DMS53 (cell line): Measurements from ENCODE around the gene IGFLR1.
A peak's percentile ranks its signal among the peaks of the same experiment; 100 is the strongest.

ENCODE experiments used
- DNase-seq: peaks from one replicate; lab custom pipeline; 2025; lab: John Stamatoyannopoulos, UW

Gene IGFLR1

DNA sequence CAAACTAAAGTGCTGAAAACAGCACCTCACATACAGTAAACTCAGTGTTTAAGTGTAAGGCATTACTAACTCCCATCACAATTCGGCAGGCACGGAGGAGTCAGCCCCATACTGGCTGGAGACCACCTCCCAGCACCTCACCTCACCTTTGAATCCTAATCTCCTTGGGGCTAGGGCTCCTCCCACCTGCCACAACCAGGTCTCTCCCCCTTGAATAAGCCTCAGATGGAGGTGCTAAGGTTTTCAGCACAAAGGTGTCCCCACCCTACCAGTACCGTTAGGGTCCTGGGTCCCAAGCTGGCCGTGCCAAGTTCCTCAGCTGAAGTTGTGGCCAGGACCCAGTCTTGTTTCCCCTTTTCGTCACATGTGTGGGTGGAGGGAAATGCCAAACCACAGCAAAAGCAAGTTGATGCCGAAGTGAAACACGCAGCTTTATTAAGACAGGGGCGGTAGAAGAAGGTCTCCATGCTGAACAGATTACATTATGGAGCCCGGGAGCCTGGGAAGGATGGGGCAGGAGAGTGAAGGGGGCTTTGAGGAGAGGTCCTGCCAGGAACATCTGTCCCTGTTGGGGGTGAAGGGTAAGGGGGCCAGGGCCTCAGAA is at the start of gene IGFLR1:
IGFLR1 (minus strand) TSS at position 332 of the 604 bp plus-strand sequence. CDS start 1,272 bp downstream, outside the sequence.
- DNase-seq = no peak

DNA sequence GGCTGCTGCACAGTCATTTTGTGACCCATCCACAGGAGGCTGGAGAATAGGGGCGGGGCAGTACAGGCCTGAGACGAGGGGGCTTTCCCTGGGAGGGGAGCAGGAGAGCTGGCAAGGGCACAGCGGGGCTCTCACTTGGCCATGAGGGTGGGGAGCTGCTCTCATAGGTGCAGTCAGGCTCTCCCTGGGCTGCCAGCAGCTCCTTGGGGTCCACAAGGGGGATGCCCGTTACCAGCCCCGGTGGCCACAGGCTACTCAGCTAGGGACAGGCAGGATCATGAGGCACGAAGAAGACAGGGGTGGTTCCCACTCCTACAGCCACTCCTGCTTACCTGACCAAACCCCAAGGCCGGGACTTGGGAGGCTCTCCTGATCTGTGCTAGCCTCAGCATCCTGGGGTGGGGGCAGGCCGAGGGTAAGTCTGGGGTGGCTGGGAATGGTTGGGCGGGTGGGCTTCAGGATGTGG is 49.6 kb upstream of the IGFLR1 start:
- DNase-seq = no peak

DNA sequence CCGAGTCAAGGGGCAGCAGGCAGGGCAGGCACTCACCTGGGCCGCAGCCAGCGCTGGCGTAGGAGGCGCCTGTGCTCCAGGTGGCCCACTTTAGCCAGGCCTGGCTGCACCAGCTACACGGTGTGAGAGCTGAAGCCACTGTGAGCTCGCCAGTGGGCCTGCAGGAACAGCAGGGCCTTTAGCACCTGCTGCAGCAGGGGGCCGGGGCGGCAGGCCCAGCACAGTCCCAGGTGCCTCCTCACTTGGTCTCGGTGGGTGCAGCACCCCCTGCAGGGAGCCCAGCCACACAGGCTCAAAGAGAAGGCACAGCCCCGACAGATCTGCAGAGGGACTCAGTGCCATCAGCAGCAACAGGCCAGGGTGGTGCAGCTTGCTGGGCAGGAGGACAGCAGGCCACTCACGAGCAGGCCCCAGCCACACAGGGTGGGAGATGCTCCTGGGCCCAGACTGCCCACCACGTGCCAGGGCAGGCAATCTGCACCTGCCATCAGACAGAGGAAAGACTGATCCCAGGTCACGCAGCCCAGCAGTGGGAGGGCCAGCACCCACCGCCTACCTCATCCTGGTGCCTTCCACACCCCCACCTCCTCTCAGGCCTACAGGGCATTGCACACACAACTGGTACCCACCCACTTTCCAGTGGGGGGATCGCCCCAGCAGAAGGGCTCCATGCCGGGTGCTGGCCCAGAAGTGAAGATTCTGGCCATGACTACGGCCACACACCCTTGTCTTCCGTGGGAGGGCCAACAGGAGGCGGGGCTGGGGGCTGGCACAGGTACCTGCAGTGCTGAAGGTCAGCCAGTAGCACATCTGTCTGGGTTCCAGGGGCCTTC is 48.9 kb upstream of the IGFLR1 start:
- DNase-seq = peak; percentile 34

DNA sequence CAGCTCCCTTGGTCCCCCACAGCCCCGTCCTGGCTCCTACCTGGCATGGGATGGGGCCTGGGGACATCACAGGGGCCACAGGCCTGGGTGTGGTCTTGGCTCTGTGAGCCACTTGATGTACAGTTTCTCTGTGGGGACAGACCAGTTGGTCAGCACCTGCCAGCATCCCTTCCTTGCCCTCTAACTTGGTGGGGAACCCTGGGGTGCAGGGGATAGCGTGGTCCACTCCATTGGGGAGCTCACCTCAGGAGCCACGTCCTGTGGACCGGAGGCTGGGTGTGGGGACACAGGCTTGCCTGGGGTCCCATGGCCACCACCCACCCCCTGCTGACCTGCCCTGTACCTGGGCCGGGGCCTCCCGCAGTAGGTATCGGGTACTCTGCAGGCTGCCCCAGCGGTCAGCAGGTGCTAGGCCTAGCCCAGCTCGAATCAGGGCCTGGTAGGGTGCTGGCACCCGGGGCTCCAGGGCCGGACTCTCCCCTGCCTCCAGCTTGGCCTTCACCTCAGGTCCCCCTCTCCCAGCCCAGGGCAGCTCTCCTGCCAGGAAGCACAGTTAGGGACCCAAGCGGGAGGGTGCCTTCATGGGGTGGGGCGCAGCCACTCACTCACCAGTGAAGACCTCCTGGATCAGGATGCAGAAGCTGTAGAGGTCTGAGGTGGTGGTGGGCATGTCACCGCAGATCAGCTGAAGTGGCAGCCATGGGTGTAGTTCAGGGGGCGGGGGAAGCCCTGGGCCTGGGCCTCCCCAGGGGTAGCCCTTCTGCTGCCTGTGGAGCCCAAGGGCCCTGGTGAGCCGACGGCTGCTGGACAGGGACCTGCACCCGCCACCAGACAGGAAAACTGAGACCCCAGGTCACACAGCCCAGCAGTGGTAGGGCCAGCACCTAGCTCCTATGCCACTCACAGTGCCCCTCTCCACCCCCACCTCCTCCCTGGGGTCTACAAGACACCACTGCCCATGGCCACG is 48.0 kb upstream of the IGFLR1 start:
- no peak for DNase-seq

GRCh38 chr19:35789195-35789977 is 47.1 kb upstream of the IGFLR1 start:
- DNase-seq = no peak

DNA sequence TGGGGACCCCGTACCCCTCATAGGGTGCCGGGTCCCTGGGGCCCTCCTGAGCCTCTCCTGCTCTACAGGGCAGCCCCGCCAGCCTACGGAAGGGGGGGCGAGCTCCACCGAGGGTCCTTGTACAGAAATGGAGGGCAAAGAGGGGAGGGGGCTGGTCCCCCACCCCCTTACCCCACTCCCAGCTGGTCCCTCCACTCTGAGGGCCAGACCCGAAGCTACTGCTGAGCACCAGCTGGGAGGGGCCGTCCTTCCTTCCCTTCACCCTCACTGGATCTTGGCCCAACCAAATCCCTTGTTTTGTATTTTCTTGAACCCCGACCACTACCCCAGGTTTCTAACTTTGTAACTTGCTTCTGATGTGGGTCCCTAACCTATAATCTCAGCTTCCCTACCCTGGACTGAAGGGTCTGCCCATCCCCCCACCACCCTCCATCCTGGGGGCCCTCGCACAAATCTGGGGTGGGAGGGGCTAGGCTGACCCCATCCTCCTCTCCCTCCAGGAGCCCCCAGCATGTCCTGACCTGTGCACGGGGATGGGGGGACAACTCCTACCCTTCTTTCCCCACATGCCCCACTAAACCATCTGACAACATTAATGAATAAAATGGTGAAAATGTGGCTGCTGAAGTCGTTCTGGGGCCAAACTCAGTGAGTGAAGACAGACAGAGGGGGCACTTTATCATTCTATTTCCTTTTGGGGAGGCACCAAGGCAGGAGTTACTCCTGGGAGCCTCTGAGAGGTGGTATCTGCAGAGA is 46.1 kb upstream of the IGFLR1 start:
- no peak for DNase-seq

GRCh38 chr19:35787227-35787799 is 45.1 kb upstream of the IGFLR1 start:
- DNase-seq = no peak

- no peak for DNase-seq
Observed at GRCh38 chr19:35786299-35787160, 44.3 kb upstream of the IGFLR1 start.

DNA sequence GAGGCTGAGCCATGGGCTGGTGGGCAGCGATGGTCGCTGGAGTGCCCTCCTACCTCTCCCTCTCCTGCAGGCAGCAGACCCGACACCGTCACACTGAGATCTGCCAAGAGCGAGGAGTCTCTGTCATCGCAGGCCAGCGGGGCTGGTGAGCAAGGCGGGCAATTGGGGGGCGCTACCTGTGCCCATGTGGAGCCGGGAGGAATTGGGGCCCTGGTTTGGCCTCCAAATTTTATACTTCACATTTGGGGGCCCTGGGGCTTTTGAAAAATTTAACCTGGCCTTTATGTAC is 43.0 kb upstream of the IGFLR1 start:
- no peak for DNase-seq

- DNase-seq = no peak
Observed at GRCh38 chr19:35784503-35785338, 42.5 kb upstream of the IGFLR1 start.

- no peak for DNase-seq
Observed at GRCh38 chr19:35783469-35784434, 41.5 kb upstream of the IGFLR1 start.

- DNase-seq = no peak
Observed at GRCh38 chr19:35782589-35782988, 40.3 kb upstream of the IGFLR1 start.

GRCh38 chr19:35781650-35782049 is 39.4 kb upstream of the IGFLR1 start:
- no peak for DNase-seq

DNA sequence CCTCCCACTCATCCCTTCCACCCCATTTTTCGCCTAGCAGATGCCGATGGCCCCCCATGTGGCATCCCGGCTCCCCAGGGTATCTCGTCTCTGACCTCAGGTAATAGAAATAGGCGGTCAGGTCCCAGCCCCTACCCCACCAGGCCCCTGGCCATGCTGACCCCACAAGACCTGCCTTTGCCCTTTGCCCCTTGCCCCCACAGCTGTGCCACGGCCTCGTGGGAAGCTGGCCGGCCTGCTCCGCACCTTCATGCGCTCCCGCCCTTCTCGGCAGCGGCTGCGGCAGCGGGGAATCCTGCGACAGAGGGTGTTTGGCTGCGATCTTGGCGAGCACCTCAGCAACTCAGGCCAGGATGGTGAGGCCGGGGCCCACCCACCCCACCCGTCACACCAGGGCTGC is 38.5 kb upstream of the IGFLR1 start:
- DNase-seq = no peak

DNA sequence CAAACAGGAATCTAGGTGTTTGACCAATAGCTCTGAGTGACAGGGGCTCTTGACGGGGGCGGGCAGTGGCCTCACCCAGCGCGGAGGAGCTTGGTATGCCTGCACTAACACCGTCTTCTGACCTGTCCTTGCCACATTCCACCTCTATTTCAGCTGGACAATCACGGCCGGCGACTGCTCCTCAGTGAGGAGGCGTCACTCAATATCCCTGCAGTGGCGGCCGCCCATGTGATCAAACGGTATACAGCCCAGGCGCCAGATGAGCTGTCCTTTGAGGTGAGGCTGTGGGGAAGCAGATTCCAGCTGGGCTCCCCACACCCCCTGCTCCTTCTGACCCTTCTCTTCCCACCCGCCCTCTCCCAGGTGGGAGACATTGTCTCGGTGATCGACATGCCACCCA is 37.8 kb upstream of the IGFLR1 start:
- DNase-seq = no peak

- DNase-seq = no peak
Observed at GRCh38 chr19:35779033-35779432, 36.8 kb upstream of the IGFLR1 start.

- DNase-seq = no peak
Observed at GRCh38 chr19:35777961-35778360, 35.7 kb upstream of the IGFLR1 start.
